ENCODE data around the gene LRBA. TPM values are rescaled to one million over a fixed set of nuclear protein-coding genes. Genes with fewer than 3 reads are reported as not detected.
A peak's percentile ranks its signal among the peaks of the same experiment; 100 is the strongest.
"Not testable (repeated sequence)": the region's sequence is repeated elsewhere in the genome, so short reads cannot be mapped to it uniquely, and the experiment has no call there.

Gene LRBA
- polyA plus RNA-seq, 6 donors from 2014 or later: 18.0 to 25.7 (median 19.6) TPM

DNA sequence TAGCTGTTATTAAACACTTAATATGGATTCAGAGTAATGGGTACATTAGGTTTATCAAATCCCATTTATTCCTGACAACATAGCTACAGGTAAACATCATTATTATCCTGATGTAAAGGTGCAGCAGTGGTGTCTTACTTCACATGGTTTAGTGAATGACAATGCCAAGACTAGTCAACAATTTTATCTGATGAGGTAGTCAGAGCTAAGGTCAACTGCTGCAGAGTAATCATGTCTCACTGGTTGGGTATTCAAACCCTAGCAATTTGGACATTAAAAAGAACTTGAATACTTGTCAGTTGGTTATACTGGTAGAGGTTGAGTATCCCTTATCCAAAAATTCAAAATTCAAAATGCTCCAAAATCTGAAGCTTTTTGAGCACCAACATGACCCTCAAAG is 315.5 kb downstream of the LRBA start:
- no peak overlapping the region for H3K4me3 Mint-ChIP-seq
- no peaks in the 10 kb centered on the region for H3K9me3 Mint-ChIP-seq
- no peaks in the 10 kb centered on the region for H3K27me3 Mint-ChIP-seq
- H3K36me3 Mint-ChIP-seq: peaks cover 4 to 8% of the 10 kb centered on the region in 2 donors
- H3K27ac Mint-ChIP-seq: no peak overlapping the region
- DNase-seq (no peak), ATAC-seq (ENCODE audit: low read depth in 2 of 2) (no peak)
- H3K4me1 Mint-ChIP-seq: peaks cover 2 to 7% (median 7%) of the 10 kb centered on the region in 3 donors

DNA sequence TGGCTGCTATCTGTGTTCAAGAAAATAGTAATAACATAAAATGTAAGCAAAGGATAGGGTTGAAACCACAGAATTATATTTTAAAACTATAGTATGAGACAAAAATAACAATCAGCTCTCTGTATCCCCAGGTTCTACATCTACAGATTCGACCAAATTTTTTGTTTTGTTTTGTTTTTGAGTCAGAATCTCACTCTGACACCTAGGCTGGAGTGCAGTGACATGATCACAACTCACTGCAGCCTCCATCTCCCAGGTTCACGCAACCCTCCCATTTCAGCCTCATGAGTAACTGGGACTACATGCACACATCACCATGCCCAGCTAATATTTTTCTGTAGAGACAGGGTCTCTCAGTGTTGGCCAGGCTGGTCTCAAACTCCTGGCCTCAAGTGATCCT is 319.9 kb downstream of the LRBA start:
- ATAC-seq (ENCODE audit: low read depth in 2 of 2): no peak
- H3K9me3 Mint-ChIP-seq: peaks cover 0 to 5% (median 0%) of the 10 kb centered on the region in 7 donors
- H3K36me3 Mint-ChIP-seq: peaks cover 0 to 15% of the 10 kb centered on the region in 2 donors
- H3K27ac Mint-ChIP-seq: peak overlapping the region in 1 of 6 donors; percentile 33
- DNase-seq: no peak
- no peak overlapping the region for H3K4me3 Mint-ChIP-seq
- H3K27me3 Mint-ChIP-seq: no peaks in the 10 kb centered on the region
- H3K4me1 Mint-ChIP-seq: peaks cover 2 to 7% (median 5%) of the 10 kb centered on the region in 3 donors

DNA sequence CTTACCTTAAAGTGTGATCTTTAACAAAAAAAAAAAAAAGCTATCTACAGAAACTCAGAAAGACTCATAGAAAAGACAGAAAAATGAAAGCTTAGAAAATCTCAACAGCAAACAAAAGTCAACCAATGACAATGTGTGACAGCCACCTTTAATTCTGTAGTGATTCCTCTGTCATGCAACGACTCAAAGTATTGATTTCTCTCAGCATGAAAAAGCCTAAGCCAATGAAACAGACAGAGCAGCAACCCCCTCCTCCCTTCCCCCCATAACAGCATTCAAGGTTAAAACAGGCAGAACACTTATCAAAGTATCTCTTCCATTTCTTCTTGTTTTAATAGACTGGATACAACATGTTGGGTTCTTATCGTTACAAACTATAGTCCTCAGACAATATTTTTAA is 320.6 kb downstream of the LRBA start:
- H3K4me1 Mint-ChIP-seq: peaks cover 2 to 7% (median 5%) of the 10 kb centered on the region in 3 donors
- no peaks in the 10 kb centered on the region for H3K27me3 Mint-ChIP-seq
- peaks cover 0 to 5% (median 0%) of the 10 kb centered on the region in 7 donors for H3K9me3 Mint-ChIP-seq
- ATAC-seq (ENCODE audit: low read depth in 2 of 2) (no peak), DNase-seq (no peak)
- no peak overlapping the region for H3K4me3 Mint-ChIP-seq
- H3K27ac Mint-ChIP-seq: no peak overlapping the region
- H3K36me3 Mint-ChIP-seq: peaks cover 0 to 15% of the 10 kb centered on the region in 2 donors

DNA sequence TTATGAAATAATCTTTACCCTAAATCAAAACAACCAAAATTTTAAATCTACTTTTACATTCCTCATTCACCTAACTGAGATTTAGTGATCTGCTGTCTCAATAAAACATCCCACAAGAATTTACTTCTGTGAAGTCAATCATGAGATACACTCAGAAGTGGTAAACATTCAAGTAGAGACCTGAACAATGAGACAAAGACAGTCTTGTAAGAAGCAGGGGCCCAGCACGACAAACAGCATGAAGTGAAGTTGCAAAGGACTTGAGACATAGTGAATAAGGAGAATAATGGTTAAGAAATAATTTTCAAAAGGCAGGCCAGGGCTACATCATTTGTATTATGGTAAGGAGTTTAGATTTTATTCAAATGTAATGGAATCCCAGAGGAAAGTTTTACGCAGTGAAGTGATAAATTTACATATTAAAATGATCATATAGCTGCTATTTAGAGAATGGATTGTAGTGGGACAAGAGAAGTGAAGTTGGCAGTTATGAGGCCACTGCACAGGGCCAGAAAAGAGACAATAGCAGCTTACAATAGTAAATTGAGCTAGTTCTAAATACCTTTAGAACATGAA is 331.2 kb downstream of the LRBA start:
- H3K4me3 Mint-ChIP-seq: no peak overlapping the region
- H3K27me3 Mint-ChIP-seq: no peaks in the 10 kb centered on the region
- H3K9me3 Mint-ChIP-seq: peaks cover 0 to 3% (median 0%) of the 10 kb centered on the region in 7 donors
- DNase-seq: no peak
- no peak for ATAC-seq (ENCODE audit: low read depth in 2 of 2)
- H3K4me1 Mint-ChIP-seq: peaks cover 0 to 2% (median 0%) of the 10 kb centered on the region in 3 donors
- H3K36me3 Mint-ChIP-seq: peaks cover 0 to 19% of the 10 kb centered on the region in 2 donors
- H3K27ac Mint-ChIP-seq: peak overlapping the region in 1 of 6 donors; percentile 21

DNA sequence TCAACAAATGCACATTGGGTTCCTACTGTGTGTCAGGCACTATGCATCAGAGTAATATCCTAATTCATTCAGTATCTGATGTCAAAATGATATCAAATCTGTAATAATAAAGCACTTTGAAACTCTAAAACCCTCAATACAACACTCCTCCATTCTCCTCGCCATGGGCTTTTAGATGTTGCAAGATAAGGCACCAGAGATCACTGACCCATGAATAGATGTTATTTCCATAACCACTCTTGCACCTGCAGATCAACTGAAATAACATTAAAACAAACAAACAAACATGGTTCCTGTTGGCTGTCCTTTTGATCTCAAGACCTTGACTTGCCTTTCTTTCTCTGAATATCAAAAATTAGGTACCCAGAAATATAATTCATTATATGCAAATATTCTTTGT is 333.0 kb downstream of the LRBA start:
- H3K36me3 Mint-ChIP-seq: peaks cover 0 to 15% of the 10 kb centered on the region in 2 donors
- ATAC-seq (ENCODE audit: low read depth in 2 of 2): no peak
- DNase-seq: no peak
- no peak overlapping the region for H3K4me3 Mint-ChIP-seq
- H3K27me3 Mint-ChIP-seq: no peaks in the 10 kb centered on the region
- H3K9me3 Mint-ChIP-seq: no peaks in the 10 kb centered on the region
- peaks cover 0 to 2% (median 0%) of the 10 kb centered on the region in 3 donors for H3K4me1 Mint-ChIP-seq
- no peak overlapping the region for H3K27ac Mint-ChIP-seq

DNA sequence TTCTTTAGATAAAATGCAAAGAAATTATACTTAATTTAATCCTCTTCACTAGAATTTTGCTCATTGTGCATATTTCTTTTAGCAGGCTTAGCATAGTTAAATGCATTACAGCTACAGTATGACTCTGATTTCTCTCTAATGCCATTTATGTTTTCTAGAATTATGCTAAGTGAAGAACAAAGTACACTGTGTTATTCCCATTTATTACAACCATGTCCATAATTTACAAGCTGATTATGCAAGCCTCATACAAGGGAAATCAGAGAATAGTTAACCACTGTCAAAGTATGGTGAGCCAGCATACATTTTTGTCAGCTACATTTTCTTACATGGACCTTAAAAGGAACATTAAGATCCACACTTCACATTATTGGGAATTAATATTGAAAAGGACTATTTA is 334.0 kb downstream of the LRBA start:
- H3K4me3 Mint-ChIP-seq: no peak overlapping the region

DNA sequence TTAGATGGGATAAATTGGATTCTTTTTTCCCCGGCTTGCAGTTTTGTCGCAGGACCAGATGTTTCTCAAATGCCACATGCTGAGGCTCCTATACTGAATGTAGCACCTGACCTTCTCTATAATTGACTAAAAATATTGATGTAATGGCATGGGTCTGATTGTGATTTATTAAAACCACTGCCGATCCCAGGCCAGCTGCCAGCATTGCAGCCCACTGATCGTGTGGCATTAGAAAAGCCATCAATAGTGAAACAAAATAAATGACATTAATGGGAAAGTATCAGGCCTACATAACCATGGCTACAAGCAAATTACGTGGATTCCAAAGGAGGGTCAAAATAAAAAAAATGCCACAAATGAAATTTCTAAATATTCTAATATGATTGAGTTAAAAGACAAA is 334.4 kb downstream of the LRBA start:
- Mint-ChIP-seq H3K9me3 (no peaks in the 10 kb centered on the region), H3K27me3 (no peaks in the 10 kb centered on the region), H3K4me1 (peaks cover 0 to 2% (median 0%) of the 10 kb centered on the region in 3 donors), H3K4me3 (no peak overlapping the region), H3K36me3 (peaks cover 0 to 15% of the 10 kb centered on the region in 2 donors), H3K27ac (no peak overlapping the region)
- DNase-seq: no peak
- no peak for ATAC-seq (ENCODE audit: low read depth in 2 of 2)

More for the DNA sequence above, 334.0 kb downstream of the LRBA start:
- DNase-seq (no peak), ATAC-seq (ENCODE audit: low read depth in 2 of 2) (no peak)
- Mint-ChIP-seq H3K27ac (no peak overlapping the region), H3K4me1 (peaks cover 0 to 2% (median 0%) of the 10 kb centered on the region in 3 donors), H3K9me3 (no peaks in the 10 kb centered on the region), H3K36me3 (peaks cover 0 to 15% of the 10 kb centered on the region in 2 donors), H3K27me3 (no peaks in the 10 kb centered on the region)

DNA sequence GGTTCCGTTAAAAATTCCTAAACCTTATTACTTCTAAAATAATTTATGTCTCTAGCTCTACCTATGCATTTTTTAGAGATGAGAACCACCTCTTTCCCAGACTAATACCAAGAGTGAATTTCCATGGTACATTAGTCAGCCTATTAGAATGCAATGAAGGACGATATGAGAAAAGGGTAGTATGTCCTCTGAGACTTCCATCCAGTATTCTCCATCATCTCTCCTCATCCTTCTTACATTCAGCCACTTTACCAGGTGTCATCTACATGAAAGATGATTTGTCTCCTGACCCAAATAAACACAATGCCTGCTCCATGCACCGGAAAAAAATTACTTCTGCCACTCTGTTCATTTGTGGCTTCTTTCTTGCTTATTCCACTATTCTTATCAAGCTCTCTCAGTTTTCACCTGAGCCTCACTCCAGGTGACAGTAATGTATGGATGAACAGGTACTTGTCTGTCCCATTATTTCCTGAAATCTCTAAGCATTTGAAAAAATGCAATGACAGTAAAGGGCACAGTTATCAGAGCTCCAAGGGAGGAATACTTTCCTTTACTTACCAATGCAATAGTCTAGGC is 335.2 kb downstream of the LRBA start:
- Mint-ChIP-seq H3K4me3 (no peak overlapping the region), H3K36me3 (peaks cover 0 to 15% of the 10 kb centered on the region in 2 donors), H3K27me3 (no peaks in the 10 kb centered on the region), H3K4me1 (peaks cover 0 to 2% (median 0%) of the 10 kb centered on the region in 3 donors), H3K27ac (peak overlapping the region in 1 of 6 donors; percentile 54), H3K9me3 (no peaks in the 10 kb centered on the region)
- ATAC-seq (ENCODE audit: low read depth in 2 of 2): no peak
- no peak for DNase-seq

DNA sequence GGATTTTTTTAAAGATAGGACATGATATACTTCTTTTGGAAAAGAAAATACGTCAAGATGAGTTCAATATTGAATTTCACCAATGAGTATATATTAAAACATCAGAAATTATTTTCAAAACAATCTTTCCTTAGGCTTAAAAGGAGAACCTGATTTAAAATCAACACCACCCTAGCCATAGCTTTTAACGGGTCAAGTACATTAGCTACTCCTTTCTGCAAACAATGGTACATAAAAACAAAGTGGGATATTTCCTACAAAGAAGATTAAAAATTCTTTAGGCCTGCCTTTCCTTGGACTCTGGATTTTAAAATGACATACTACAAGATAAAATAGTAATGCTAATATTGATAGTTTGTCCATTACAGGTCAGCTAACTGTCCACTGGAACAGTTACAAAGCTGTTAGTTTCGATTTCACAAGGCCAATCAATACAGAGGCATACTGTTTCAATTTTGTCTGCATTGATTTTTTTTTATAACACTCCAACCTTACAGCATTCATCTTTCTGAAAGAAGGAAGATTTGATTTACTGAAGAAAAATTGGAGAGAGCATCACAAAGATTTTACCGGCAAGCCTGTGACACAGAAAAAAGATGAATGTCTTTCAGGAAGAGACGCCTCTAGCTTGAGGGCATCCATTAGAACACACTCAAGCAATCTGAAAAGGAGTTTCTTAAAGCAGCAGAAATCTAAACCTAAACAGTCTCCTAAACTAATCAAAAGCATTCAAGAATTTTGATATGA is 335.9 kb downstream of the LRBA start:
- ATAC-seq (ENCODE audit: low read depth in 2 of 2) (no peak), DNase-seq (no peak)
- Mint-ChIP-seq H3K4me3 (no peak overlapping the region), H3K36me3 (peaks cover 0 to 15% of the 10 kb centered on the region in 2 donors), H3K4me1 (peaks cover 0 to 2% (median 0%) of the 10 kb centered on the region in 3 donors), H3K9me3 (no peaks in the 10 kb centered on the region), H3K27me3 (no peaks in the 10 kb centered on the region), H3K27ac (no peak overlapping the region)

DNA sequence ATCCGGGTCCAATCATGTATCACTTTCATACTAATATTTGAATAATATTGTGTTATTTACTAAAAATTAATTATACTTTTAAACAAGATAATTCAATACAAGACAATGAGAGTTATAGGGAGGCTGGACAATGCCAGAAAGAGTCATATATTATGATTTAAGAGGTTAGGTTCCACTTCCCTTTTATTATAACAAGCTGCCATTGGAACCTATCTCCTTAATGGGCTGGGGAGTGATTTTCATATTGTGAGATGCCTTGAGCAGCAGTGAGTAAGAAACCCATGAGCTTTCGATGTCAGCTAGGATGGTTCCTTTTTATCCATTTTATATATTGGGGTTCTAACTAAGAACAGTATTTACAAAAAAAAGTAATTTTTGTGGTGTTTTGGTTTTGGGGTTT is 341.3 kb downstream of the LRBA start:
- Mint-ChIP-seq H3K9me3 (no peaks in the 10 kb centered on the region), H3K4me1 (no peaks in the 10 kb centered on the region), H3K4me3 (no peak overlapping the region), H3K27me3 (no peaks in the 10 kb centered on the region), H3K36me3 (peaks cover 0 to 10% of the 10 kb centered on the region in 2 donors), H3K27ac (no peak overlapping the region)
- ATAC-seq (ENCODE audit: low read depth in 2 of 2) (peak in 1 of 2 donors; percentile 33), DNase-seq (no peak)

DNA sequence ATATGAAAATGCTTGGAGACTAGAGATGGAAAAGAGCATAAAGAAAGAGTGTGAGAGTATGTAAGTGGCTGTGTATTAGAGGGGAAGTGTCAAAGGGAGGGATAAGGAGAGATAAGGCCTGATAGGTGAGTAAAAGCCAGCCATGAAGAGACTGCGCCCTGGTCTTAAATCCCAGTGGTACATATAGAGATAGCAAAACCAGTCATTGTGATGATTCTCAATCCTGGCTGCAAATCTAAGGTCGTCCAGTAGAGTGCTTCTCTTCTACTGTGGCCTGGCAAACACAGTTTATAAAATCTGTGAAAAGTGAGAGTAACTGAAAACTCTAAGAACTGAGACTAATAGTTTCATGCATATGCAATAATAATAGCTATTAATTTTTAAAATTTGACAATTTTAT is 346.3 kb downstream of the LRBA start:
- Mint-ChIP-seq H3K4me3 (no peak overlapping the region), H3K27ac (peak overlapping the region in 1 of 6 donors; percentile 94), H3K4me1 (peaks cover 0 to 4% (median 0%) of the 10 kb centered on the region in 3 donors), H3K9me3 (no peaks in the 10 kb centered on the region), H3K36me3 (peaks cover 0 to 20% of the 10 kb centered on the region in 2 donors), H3K27me3 (no peaks in the 10 kb centered on the region)
- DNase-seq: no peak
- no peak for ATAC-seq (ENCODE audit: low read depth in 2 of 2)

DNA sequence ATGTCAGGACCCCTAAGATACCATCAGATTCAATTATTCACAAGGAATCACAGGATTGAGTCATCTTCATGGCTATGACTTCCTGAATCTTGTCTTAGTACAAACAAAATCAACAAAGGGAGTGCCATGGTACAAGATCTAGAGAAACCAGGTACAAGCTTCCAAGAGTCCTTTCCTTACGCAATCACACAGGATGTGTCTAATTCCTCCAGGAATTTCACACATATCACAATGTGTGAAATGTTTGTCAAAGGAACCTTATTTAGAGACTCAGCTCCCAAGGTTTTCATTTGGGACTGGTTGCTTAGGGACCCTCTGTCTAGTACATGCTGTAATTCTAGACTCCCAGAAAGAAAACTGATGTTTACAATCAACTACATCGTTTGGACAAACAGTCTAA is 350.1 kb downstream of the LRBA start:
- no peaks in the 10 kb centered on the region for H3K9me3 Mint-ChIP-seq
- DNase-seq (no peak), ATAC-seq (ENCODE audit: low read depth in 2 of 2) (no peak)
- no peak overlapping the region for H3K27ac Mint-ChIP-seq
- peaks cover 0 to 25% of the 10 kb centered on the region in 2 donors for H3K36me3 Mint-ChIP-seq
- H3K4me3 Mint-ChIP-seq: no peak overlapping the region
- H3K4me1 Mint-ChIP-seq: peaks cover 0 to 4% (median 0%) of the 10 kb centered on the region in 3 donors
- no peaks in the 10 kb centered on the region for H3K27me3 Mint-ChIP-seq

DNA sequence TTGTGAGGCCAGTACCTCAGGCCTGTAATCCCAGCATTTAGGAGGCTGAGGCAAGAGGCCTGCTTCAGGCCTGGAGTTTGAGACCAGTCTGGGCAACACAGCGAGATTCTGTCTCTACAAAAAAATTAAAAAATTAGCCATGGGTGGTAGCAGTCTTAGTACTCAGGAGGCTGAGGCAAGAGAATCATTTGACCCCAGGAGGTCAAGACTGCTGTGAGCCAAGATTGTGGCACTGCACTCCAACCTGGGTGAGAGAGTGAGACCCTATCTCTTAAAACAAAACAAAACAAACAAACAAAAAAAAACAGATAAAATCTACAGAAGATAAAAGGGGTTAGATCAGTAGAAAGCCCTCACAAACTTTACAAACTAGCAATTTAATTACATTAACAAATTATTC is 352.4 kb downstream of the LRBA start:
- Mint-ChIP-seq H3K4me3 (no peak overlapping the region), H3K9me3 (no peaks in the 10 kb centered on the region), H3K4me1 (peaks cover 0 to 4% (median 0%) of the 10 kb centered on the region in 3 donors), H3K27me3 (no peaks in the 10 kb centered on the region), H3K36me3 (peaks cover 0 to 11% of the 10 kb centered on the region in 2 donors), H3K27ac (no peak overlapping the region)
- DNase-seq (no peak), ATAC-seq (ENCODE audit: low read depth in 2 of 2) (no peak)

DNA sequence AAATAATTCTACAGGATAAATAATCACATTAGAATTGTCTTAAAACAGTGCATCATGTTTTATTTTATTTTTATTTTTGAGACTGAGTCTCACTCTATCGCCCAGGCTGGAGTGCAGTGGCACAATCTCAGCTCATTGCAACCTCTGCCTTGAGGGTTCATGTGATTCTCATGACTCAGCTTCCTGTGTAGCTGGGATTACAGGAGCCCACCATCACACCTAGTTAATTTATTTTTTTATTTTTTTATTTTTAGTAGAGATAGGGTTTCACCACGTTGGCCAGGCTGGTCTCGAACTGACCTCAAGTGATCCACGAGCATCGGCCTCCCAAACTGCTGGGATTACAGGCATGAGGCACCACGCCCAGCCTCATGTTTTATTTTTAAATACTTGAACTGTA is 353.5 kb downstream of the LRBA start:
- H3K9me3 Mint-ChIP-seq; H3K4me1 Mint-ChIP-seq; ATAC-seq (ENCODE audit: low read depth in 2 of 2): not testable (repeated sequence)

More for the DNA sequence above, 353.5 kb downstream of the LRBA start:
- peaks cover 1 to 11% of the 10 kb centered on the region in 2 donors for H3K36me3 Mint-ChIP-seq
- H3K27ac Mint-ChIP-seq, H3K27me3 Mint-ChIP-seq, DNase-seq, H3K4me3 Mint-ChIP-seq: not testable (repeated sequence)

Measured in naive B cell (primary cell).